AG04450 (cell line): ENCODE measurements around the gene EFTUD2. TPM values are rescaled to one million over a fixed set of nuclear protein-coding genes. Genes with fewer than 3 reads are reported as not detected.

ENCODE experiments used
- CTCF ChIA-PET: fragments of 300-600, 350-600 bp; formaldehyde crosslinking; extraction: SDS; loops from one replicate; lab custom pipeline; 2022; ENCODE audit warnings: antibody characterized with exemption, inconsistent platforms; lab: Charles Lee
- POLR2A ChIA-PET: fragments of 350-600 bp; formaldehyde crosslinking; extraction: SDS; loops from one replicate; lab custom pipeline; 2021; ENCODE audit warnings: antibody characterized with exemption, inconsistent platforms; lab: Yijun Ruan, JAX
- DNase-seq: peaks from one replicate; pipeline ENCODE4 v3.0.0-alpha.2; 2011; ENCODE audit warnings: low read depth, low spot score
- H3K27ac ChIP-seq: one replicate; pipeline ENCODE4 v1.5.1; 2012; ENCODE audit warnings: low read depth, low read length, control low read depth
- H3K27me3 ChIP-seq: one replicate; pipeline ENCODE4 v1.6.0; 2012; ENCODE audit warnings: low read length; ENCODE audit not compliant: control insufficient read depth, insufficient read depth
- H3K4me3 ChIP-seq: 2 replicates; pipeline ENCODE4 v1.5.1; 2011; ENCODE audit warnings: mild to moderate bottlenecking, low read depth, low read length, control low read depth
- H3K9me3 ChIP-seq: 2 replicates; pipeline ENCODE4 v1.5.1; 2012; ENCODE audit warnings: low read length; ENCODE audit not compliant: control insufficient read depth, insufficient read depth
- CTCF ChIP-seq: IDR thresholded peaks from 2 replicates; pipeline ENCODE4 v1.5.1; 2011; ENCODE audit warnings: low read depth, low read length, control low read depth, inconsistent platforms
- polyA plus RNA-seq: library from polyadenylated mRNA; depleted of rRNA; stranded (reverse); fragments of >200 nt; gene quantifications from 2 replicates; pipeline ENCODE4 v1.2.3, GENCODE V29; 2011

EFTUD2 gene
- polyA plus RNA-seq, 1 experiment: 147 TPM

GRCh38 chr17:44926821-44927525 is 27.7 kb upstream of the EFTUD2 start:
- no peak overlapping the region for H3K4me3 ChIP-seq
- H3K27ac ChIP-seq: no peak overlapping the region
- TF ChIP-seq CTCF: no peak
- DNase-seq: no peak
- CTCF ChIA-PET: interaction anchor here (2.0 kb wide), 1 partner anchor 208 kb away, joined by 8 read pairs; the partner anchor contains the start of gene ACBD4
- POLR2A ChIA-PET: no interaction called here
- H3K9me3 ChIP-seq: no peaks in the 10 kb centered on the region; the same call in 1 of the 2 replicates
- no peaks in the 10 kb centered on the region for H3K27me3 ChIP-seq

GRCh38 chr17:44925731-44926697 is 26.8 kb upstream of the EFTUD2 start:
- no peaks in the 10 kb centered on the region; the same call in 1 of the 2 replicates for H3K9me3 ChIP-seq
- no peak for DNase-seq
- no peak overlapping the region for H3K4me3 ChIP-seq
- CTCF ChIA-PET: interaction anchor here (0.9 to 2.0 kb wide), 2 partner anchors 96 to 209 kb away, joined by 4 to 8 read pairs; partner anchors contain the start of gene ACBD4
- POLR2A ChIA-PET: no interaction called here
- no peaks in the 10 kb centered on the region for H3K27me3 ChIP-seq
- no peak for TF ChIP-seq CTCF
- no peak overlapping the region for H3K27ac ChIP-seq

GRCh38 chr17:44924107-44924544 is 24.9 kb upstream of the EFTUD2 start:
- DNase-seq: no peak
- TF ChIP-seq CTCF: no peak
- CTCF ChIA-PET: interaction anchor here (8.7 kb wide), 1 partner anchor 97 kb away, joined by 244 read pairs; no protein-coding TSS in a partner anchor
- no peaks in the 10 kb centered on the region; the same call in 1 of the 2 replicates for H3K9me3 ChIP-seq
- no peaks in the 10 kb centered on the region for H3K27me3 ChIP-seq
- H3K27ac ChIP-seq: no peak overlapping the region
- H3K4me3 ChIP-seq: no peak overlapping the region
- POLR2A ChIA-PET: no interaction called here

DNA sequence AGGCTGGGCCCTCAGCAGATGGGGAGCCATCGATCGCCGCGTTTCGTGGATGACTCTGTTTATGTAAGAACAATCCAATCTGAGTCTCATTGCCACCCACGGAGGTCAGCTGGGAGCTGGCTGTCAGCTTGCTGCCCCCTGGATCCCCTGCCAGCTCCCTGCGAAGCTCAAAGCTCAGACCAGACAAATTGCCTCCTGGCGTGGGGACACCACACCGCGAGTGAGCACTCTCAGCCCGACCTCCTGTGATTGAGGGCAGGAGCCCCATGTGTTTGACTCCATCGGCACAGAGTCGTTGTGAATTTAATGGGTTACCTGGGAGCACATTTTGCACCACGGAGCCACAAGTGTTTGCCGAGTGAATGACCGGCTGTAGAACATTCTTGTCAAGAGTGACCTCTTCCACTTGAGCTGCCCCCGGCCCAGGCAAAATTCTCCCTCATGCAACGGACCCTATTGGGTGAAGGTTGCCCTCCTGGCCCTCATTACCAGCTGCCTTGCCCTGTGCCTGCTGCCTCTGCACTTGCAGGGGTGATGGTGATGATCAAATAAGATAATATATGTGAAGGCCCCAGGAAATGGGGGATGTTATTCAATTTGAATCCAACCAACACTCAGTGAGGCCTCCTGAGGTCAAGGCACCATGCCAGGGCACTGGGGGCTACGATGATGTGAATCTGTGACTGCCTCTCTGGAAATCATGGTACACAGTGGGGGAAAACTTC is 23.7 kb upstream of the EFTUD2 start:
- Histone ChIP-seq H3K27me3 (no peaks in the 10 kb centered on the region), H3K4me3 (no peak overlapping the region), H3K9me3 (no peaks in the 10 kb centered on the region), H3K27ac (no peak overlapping the region)
- DNase-seq: no peak
- ChIA-PET POLR2A (interaction anchor here (0.5 kb wide), 1 partner anchor 49 kb away, joined by 3 read pairs; no protein-coding TSS in a partner anchor), CTCF (interaction anchor here (1.0 to 8.7 kb wide), 2 partner anchors 21 to 99 kb away, joined by 3 to 244 read pairs; no protein-coding TSS in a partner anchor)
- TF ChIP-seq CTCF: no peak
